Motor neuron (in vitro differentiated cells): ENCODE measurements around the gene TACC3. TPM values are rescaled to one million over a fixed set of nuclear protein-coding genes. Genes with fewer than 3 reads are reported as not detected.

ENCODE experiments used
- ATAC-seq, 8 experiments: fragments of 200-7000 bp; cut with Tn5 transposase; replicated peaks in 6 of 8; 2 replicates each; pipeline ENCODE4 v1.8.0; 2021; ENCODE audit warnings: mild to moderate bottlenecking in 8 of 8, moderate library complexity in 8 of 8
- H3K27ac ChIP-seq, 2 donors: fragments of 250-450 bp; sonication (Bioruptor Pico); 2 replicates each; pipeline ENCODE4 v1.9.0; 2021; ENCODE audit warnings: antibody characterized with exemption in 2 of 2, mild to moderate bottlenecking in 2 of 2, moderate library complexity in 1 of 2
- H3K4me1 ChIP-seq, 2 donors: fragments of 250-450 bp; sonication (Bioruptor Pico); replicated peaks in 1 of 2; 2 replicates each; pipeline ENCODE4 v1.6.1; 2021; ENCODE audit warnings: antibody characterized with exemption in 2 of 2, mild to moderate bottlenecking in 2 of 2, moderate library complexity in 1 of 2
- H3K4me3 ChIP-seq, 5 donors: fragments of 250-450 bp; sonication (Bioruptor Pico); 2 replicates each; pipeline ENCODE4 v1.9.0; 2021; ENCODE audit warnings: antibody characterized with exemption in 5 of 5, mild to moderate bottlenecking in 5 of 5, moderate library complexity in 4 of 5
- WGBS, 10 experiments: fragments of 450-650 bp; shearing (Covaris generic); methylation state at CpG; one replicate each; pipeline ENCODE4 v1.0.0; 2022; 5-methylcytosine and 5-hydroxymethylcytosine counted together
- in situ Hi-C, 9 experiments: fragments of 400-800 bp; cut with MboI; loops; one replicate each; pipeline ENCODE4 v1.15.0; 2021; ENCODE audit warnings: low sequenced_read_pairs in 9 of 9, low pct_unique_long_range_greater_than_20kb in 2 of 9; ENCODE audit not compliant: unreplicated experiment in 9 of 9
- total RNA-seq, 8 experiments: library from RNA; unstranded; fragments of 300-600 nt; gene quantifications; 2 replicates each; pipeline versions ENCODE4 v1.2.3 to v1.2.4, GENCODE V29; 2022

The TACC3 gene
- total RNA-seq, 8 experiments from 2014 or later, result 2.6 to 61.3 (median 6.5) TPM

- H3K4me3 ChIP-seq, result no peak overlapping the region
- 50 to 100% (median 93%) methylated on average over 1 to 4 of the region's 10 CpGs; no CpG with 5 or more reads in 4 of the 10 experiments for WGBS, 10 experiments
- ATAC-seq, result no peak
- in situ Hi-C loops, result no loop called here
- no peak overlapping the region for H3K27ac ChIP-seq
- peaks cover 12 to 42% of the 10 kb centered on the region in 2 donors for H3K4me1 ChIP-seq
Measured at GRCh38 chr4:1784395-1784788, 63.1 kb downstream of the TACC3 start.

DNA sequence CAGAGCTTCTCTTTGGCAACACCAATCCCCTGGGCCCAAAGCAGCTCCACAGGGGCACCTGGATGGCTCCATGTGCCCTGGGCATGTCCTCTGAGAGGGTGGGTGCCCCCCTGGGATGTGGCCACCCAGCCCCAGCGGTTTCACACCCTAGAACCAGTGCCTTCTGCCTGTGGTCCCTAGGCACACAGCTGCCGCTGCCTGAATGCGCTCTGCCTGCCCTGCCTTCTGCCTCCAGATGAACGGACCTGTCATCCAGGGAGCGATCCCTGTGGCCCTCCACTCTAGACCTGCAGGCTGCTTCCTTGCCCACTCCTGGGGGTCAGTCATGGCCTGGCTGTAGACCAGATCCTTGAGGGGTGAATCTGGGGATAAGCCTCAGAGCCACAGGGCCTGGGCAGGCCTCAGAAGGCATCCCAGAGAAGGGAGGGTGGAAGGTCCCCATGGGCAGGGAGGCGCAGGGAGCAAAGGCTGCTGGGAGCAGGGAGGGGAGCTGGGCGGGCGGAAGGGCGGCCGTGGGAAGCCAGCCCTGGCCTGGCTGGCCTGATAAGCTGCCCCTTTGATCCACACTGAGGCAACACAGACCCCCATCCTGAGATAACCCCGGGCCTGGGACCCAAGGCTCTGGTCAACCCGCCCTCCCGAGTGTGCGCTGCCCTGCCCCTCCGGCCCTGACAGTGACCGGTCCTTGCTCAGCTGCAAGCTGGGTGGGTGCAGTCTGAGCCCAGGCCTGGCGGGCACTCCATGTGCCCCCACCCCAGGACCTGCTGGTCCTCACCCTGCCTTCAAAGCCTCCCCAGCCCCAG lies 63.7 kb downstream of the TACC3 start:
- 60 to 80% methylated on average over 1 to 2 of the region's 17 CpGs; no CpG with 5 or more reads in 8 of the 10 experiments for whole genome bisulfite sequencing, 10 experiments
- peak in 6 of 8 experiments; percentile 38 to 73 (median 54) for ATAC-seq
- in situ Hi-C loops, result no loop called here

DNA sequence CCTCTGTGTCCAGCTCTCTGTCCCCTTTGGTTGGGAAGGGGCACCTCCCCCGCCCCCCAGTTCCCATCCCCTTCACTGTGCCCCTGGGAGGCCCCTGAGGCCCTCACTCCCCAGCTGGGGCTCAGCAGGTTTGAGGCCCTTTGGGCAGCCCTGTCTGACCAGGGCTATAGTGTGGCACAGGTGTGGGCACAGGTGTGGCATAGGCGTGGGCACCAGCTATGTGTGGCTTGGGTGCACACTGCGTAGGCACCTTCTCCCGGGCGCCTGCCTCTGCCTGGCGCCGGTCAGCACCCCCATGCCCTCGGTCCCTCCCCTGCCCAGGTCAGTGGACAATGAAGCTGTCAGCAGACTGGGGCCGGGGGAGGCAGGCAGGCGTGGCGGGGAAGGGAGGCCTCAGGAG lies 64.3 kb downstream of the TACC3 start:
- in situ Hi-C loops, result no loop called here
- no peak overlapping the region for H3K27ac ChIP-seq
- ATAC-seq, result peak in 3 of 8 experiments; percentile 2 to 20 (median 6)
- no CpG with 5 or more reads among the region's 11 CpGs for WGBS, 10 experiments
- H3K4me3 ChIP-seq, result no peak overlapping the region
- H3K4me1 ChIP-seq, result peaks cover 9 to 35% of the 10 kb centered on the region in 2 donors

More for the DNA sequence above, 63.7 kb downstream of the TACC3 start:
- peaks cover 9 to 36% of the 10 kb centered on the region in 2 donors for H3K4me1 ChIP-seq
- H3K27ac ChIP-seq, result no peak overlapping the region
- H3K4me3 ChIP-seq, result no peak overlapping the region

- ATAC-seq, result no peak
- H3K4me3 ChIP-seq, result no peak overlapping the region
- H3K27ac ChIP-seq, result no peak overlapping the region
- peaks cover 9 to 35% of the 10 kb centered on the region in 2 donors for H3K4me1 ChIP-seq
- 80 to 100% (median 86%) methylated on average over 1 to 7 of the region's 34 CpGs; no CpG with 5 or more reads in 6 of the 10 experiments for WGBS, 10 experiments
- in situ Hi-C loops, result no loop called here
Measured at GRCh38 chr4:1786544-1787362, 65.4 kb downstream of the TACC3 start.

- Histone ChIP-seq H3K27ac (no peak overlapping the region), H3K4me3 (no peak overlapping the region), H3K4me1 (peaks cover 9 to 37% of the 10 kb centered on the region in 2 donors)
- peak in 1 of 8 experiments; percentile 19 for ATAC-seq
- WGBS, 10 experiments, result 13 to 66% methylated on average over 5 to 9 of the region's 25 CpGs; no CpG with 5 or more reads in 8 of the 10 experiments
- in situ Hi-C loops, result no loop called here
Measured at GRCh38 chr4:1787411-1788077, 66.2 kb downstream of the TACC3 start.

DNA sequence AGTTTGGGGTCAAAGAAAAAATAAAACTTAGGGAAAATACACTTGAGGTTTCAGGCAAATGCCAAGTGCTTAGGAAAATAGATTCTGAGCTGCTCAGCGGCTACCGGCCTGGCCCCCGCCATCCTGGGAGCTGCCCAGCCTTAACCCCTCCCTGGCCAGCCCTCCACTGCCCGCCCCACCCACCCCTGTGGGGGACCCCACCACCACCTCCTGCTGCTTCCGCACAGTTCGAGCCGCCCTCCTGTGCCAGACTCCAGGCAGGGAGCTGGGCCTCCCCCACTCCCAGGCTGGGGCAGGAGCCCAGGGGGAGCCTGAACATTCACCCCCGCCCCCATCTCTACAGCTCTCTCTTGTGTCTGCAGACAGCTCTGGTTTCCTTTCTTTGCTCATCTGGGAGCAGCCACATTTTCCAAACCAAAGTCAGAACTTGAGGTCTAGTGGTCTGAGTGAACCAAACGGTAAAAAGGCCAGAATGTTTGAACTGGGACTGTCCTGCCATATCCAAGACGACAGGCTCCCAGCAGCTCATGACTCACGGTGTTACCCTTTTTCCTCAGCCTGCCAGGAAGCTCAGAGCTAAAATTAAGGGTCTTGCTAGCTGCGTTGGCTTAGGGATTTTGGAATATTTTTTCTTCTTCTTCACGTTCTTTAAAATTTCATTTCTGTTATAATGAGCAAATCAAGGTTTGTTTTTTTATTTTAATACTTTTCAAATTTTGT lies 67.1 kb downstream of the TACC3 start:
- 43 to 95% (median 67%) methylated on average over 3 to 8 of the region's 13 CpGs; no CpG with 5 or more reads in 1 of the 10 experiments for WGBS, 10 experiments
- peaks cover 9 to 40% of the 10 kb centered on the region in 2 donors for H3K4me1 ChIP-seq
- no peak overlapping the region for H3K4me3 ChIP-seq
- no peak for ATAC-seq
- in situ Hi-C loops, result no loop called here
- H3K27ac ChIP-seq, result no peak overlapping the region

GRCh38 chr4:1789552-1789951 lies 68.2 kb downstream of the TACC3 start:
- WGBS, 10 experiments, result 92% methylated on average over 5 of the region's 21 CpGs; no CpG with 5 or more reads in 9 of the 10 experiments
- in situ Hi-C loops, result no loop called here
- Histone ChIP-seq H3K27ac (no peak overlapping the region), H3K4me1 (peaks cover 9 to 34% of the 10 kb centered on the region in 2 donors), H3K4me3 (no peak overlapping the region)
- no peak for ATAC-seq

DNA sequence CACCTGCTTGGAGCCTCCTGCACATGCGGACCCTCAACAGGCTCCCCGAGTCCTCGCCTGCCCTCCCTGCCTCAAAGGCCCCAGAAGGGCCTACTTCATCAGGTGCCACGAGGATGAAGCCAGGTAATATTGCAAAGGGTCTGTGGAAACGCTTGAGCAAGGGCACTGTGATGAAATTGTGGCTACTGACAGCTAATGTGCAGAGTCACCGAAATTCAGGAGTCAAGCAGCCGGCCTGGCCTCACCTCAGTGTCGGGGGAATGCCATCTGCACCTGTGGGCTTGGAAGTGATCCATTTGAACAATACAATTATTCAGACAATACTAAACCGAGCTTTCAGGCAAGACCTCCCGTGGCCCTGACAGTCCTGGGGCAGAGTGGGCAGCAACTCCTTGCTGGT lies 68.7 kb downstream of the TACC3 start:
- 67 to 100% (median 80%) methylated on average over 1 to 3 of the region's 10 CpGs; no CpG with 5 or more reads in 3 of the 10 experiments for WGBS, 10 experiments
- no peak overlapping the region for H3K27ac ChIP-seq
- no peak for ATAC-seq
- no peak overlapping the region for H3K4me3 ChIP-seq
- in situ Hi-C loops, result no loop called here
- peaks cover 5 to 32% of the 10 kb centered on the region in 2 donors for H3K4me1 ChIP-seq

- peaks cover 14 to 32% of the 10 kb centered on the region in 2 donors for H3K4me1 ChIP-seq
- 0% methylated on average over 1 of the region's 29 CpGs; no CpG with 5 or more reads in 9 of the 10 experiments for WGBS, 10 experiments
- in situ Hi-C loops, result no loop called here
- H3K27ac ChIP-seq, result no peak overlapping the region
- H3K4me3 ChIP-seq, result peak overlapping the region in 1 of 5 donors; percentile 49
- ATAC-seq, result no peak
Measured at GRCh38 chr4:1792158-1792831, 71.0 kb downstream of the TACC3 start.

DNA sequence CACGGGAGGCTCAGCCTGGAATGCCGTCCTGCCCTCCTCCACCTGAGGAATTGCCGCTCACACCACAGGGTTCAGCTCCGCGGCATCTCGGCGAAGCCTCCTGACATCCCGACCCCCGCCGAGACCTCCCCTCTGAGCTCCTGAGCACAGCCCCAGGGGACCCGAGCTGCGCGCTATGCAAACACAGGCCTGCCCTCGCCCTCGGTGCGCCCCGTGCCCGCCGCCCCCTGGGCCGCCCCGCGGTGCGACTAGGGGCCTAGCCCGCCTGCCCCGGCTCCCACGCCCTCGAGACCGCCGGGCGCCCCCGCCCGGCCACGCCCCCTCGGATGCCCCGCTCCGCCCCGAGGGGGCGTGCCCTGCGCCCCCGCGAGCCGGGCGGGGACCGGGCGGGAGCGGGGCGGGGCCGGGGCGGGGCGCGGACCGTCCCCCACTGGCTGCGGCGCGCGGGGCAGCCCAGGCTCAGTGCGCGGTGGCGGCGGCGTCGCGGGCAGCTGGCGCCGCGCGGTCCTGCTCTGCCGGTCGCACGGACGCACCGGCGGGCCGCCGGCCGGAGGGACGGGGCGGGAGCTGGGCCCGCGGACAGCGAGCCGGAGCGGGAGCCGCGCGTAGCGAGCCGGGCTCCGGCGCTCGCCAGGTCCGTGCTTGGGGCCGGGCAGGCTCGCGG lies 71.6 kb downstream of the TACC3 start, which contains the start of gene FGFR3:
TSS of gene FGFR3 (plus strand) at position 462 of the 664 bp plus-strand sequence. CDS start 642 bp downstream, outside the sequence.
- Histone ChIP-seq H3K4me3 (peak within 1 kb of the TSS; percentile 33 to 81 (median 49)), H3K4me1 (peaks cover 20 to 33% of the 10 kb centered on the region in 2 donors), H3K27ac (peak within 1 kb of the TSS in 1 of 2 donors; percentile 81)
- WGBS, 10 experiments, result no CpG with 5 or more reads among the region's 95 CpGs
- ATAC-seq, result peak; percentile 58 to 86 (median 64)
- in situ Hi-C loops, result no loop called here

DNA sequence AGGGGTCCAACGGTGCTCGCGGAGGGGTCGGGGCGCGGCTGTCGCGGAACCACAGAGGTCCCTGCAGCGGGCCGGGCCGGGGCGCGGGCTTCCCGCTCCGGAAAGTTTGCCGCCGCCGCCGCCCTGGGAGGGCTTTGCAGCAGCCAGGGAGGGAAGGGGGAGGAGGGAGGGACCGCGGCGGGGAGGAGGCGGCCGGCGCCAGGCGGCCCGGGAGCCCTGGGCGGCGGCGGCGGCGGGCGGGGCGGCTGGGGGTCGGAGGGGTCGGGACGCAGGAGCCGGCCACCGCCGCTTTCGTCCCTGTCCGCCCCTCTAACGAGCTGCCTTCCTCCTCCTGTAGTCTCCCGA lies 72.1 kb downstream of the TACC3 start:
- Histone ChIP-seq H3K4me1 (peaks cover 25 to 34% of the 10 kb centered on the region in 2 donors), H3K4me3 (peak overlapping the region; percentile 33 to 81 (median 49)), H3K27ac (peak overlapping the region in 1 of 2 donors; percentile 81)
- in situ Hi-C loops, result no loop called here
- peak; percentile 18 to 73 (median 41) for ATAC-seq
- WGBS, 10 experiments, result no CpG with 5 or more reads among the region's 44 CpGs
